Activated T-cell treated with anti-CD3 and anti-CD28 coated beads, Interleukin-2, amount 50 U/mL, for 4 hours (primary cell): Measurements from ENCODE around the gene TLL1. TPM values are rescaled to one million over a fixed set of nuclear protein-coding genes. Genes with fewer than 3 reads are reported as not detected.

Experiments
- ATAC-seq, 2 donors: fragments of 200-7000 bp; cut with Tn5 transposase; one replicate each; pipeline ENCODE4 v1.10.0; 2021
- DNase-seq: peaks from one replicate; pipeline ENCODE4 v3.0.0-alpha.2; 2020
- H3K27me3 Mint-ChIP-seq: one replicate; pipeline ENCODE4 v1.8.0; 2021; ENCODE audit warnings: low read depth, mixed read lengths
- H3K36me3 Mint-ChIP-seq: one replicate; pipeline ENCODE4 v1.8.0; 2022; ENCODE audit warnings: mixed read lengths; ENCODE audit not compliant: insufficient read depth
- H3K4me1 Mint-ChIP-seq: one replicate; pipeline ENCODE4 v1.8.0; 2021; ENCODE audit warnings: low read depth, mixed read lengths
- H3K4me3 Mint-ChIP-seq: one replicate; pipeline ENCODE4 v1.8.0; 2021; ENCODE audit warnings: mild to moderate bottlenecking, moderate library complexity, mixed read lengths
- H3K9me3 Mint-ChIP-seq: one replicate; pipeline ENCODE4 v1.8.0; 2021; ENCODE audit warnings: mixed read lengths
- total RNA-seq, 3 donors: library from RNA; stranded (reverse); gene quantifications; one replicate each; pipeline ENCODE4 v1.2.1, GENCODE V29; 2021

Gene TLL1
- total RNA-seq, 3 donors from 2014 or later, result not detected

- H3K27me3 Mint-ChIP-seq, result no peaks in the 10 kb centered on the region
- DNase-seq (no peak), ATAC-seq (no peak)
- no peaks in the 10 kb centered on the region for H3K9me3 Mint-ChIP-seq
- H3K4me1 Mint-ChIP-seq, result no peaks in the 10 kb centered on the region
- H3K4me3 Mint-ChIP-seq, result no peak overlapping the region
- no peaks in the 10 kb centered on the region for H3K36me3 Mint-ChIP-seq
Measured at GRCh38 chr4:166144607-166145006, 271.6 kb downstream of the TLL1 start.

GRCh38 chr4:166146806-166147540 is 273.9 kb downstream of the TLL1 start:
- H3K27me3 Mint-ChIP-seq, result no peaks in the 10 kb centered on the region
- no peaks in the 10 kb centered on the region for H3K9me3 Mint-ChIP-seq
- no peak overlapping the region for H3K4me3 Mint-ChIP-seq
- H3K4me1 Mint-ChIP-seq, result no peaks in the 10 kb centered on the region
- H3K36me3 Mint-ChIP-seq, result no peaks in the 10 kb centered on the region
- DNase-seq (no peak), ATAC-seq (no peak)
